H9 (cell line): Measurements from ENCODE around the gene LPAR2. TPM values are rescaled to one million over a fixed set of nuclear protein-coding genes. Genes with fewer than 3 reads are reported as not detected.

Experiments
- DNase-seq: peaks from one replicate; pipeline ENCODE4 v3.0.0-alpha.2; 2017
- H2AFZ ChIP-seq: one replicate; pipeline ENCODE4 v1.6.1; 2013; ENCODE audit warnings: mild to moderate bottlenecking, low read length, control low read depth, moderate library complexity
- H2AK5ac ChIP-seq: 2 replicates; pipeline ENCODE4 v1.6.1; 2013; ENCODE audit warnings: low read length, control low read depth, mixed read lengths; ENCODE audit not compliant: insufficient read length
- H2BK120ac ChIP-seq: one replicate; pipeline ENCODE4 v1.6.1; 2013; ENCODE audit warnings: low read depth, mild to moderate bottlenecking, low read length, control low read depth, inconsistent platforms; ENCODE audit not compliant: poor library complexity, severe bottlenecking
- H2BK12ac ChIP-seq: 2 replicates; pipeline ENCODE4 v1.6.1; 2013; ENCODE audit warnings: low read length, control low read depth, mixed read lengths, low read depth; ENCODE audit not compliant: insufficient read length
- H2BK15ac ChIP-seq: 2 replicates; pipeline ENCODE4 v1.6.1; 2013; ENCODE audit warnings: low read depth, low read length, control low read depth
- H2BK20ac ChIP-seq: one replicate; pipeline ENCODE4 v1.6.1; 2013; ENCODE audit warnings: low read depth, mild to moderate bottlenecking, low read length, control low read depth, inconsistent platforms; ENCODE audit not compliant: poor library complexity, severe bottlenecking
- H2BK5ac ChIP-seq: 2 replicates; pipeline ENCODE4 v1.6.1; 2013; ENCODE audit warnings: low read length, control low read depth, mixed read lengths; ENCODE audit not compliant: insufficient read length
- H3K14ac ChIP-seq: 2 replicates; pipeline ENCODE4 v1.6.1; 2013; ENCODE audit warnings: low read length, control low read depth; ENCODE audit not compliant: insufficient read depth
- H3K18ac ChIP-seq: 2 replicates; pipeline ENCODE4 v1.6.1; 2013; ENCODE audit warnings: low read depth, mild to moderate bottlenecking, mixed read lengths, low read length, control low read depth; ENCODE audit not compliant: insufficient read length
- H3K23ac ChIP-seq: 2 replicates; pipeline ENCODE4 v1.6.1; 2013; ENCODE audit warnings: low read length, control low read depth, mixed read lengths, low read depth; ENCODE audit not compliant: insufficient read length
- H3K23me2 ChIP-seq: 2 replicates; pipeline ENCODE4 v1.6.1; 2013; ENCODE audit warnings: low read depth, mild to moderate bottlenecking, mixed read lengths, low read length, control low read depth; ENCODE audit not compliant: insufficient read length, poor library complexity, severe bottlenecking
- H3K27ac ChIP-seq: 2 replicates; pipeline ENCODE4 v1.5.1; 2013; ENCODE audit warnings: low read length, control low read depth, mixed read lengths, low read depth; ENCODE audit not compliant: insufficient read length
- H3K27me3 ChIP-seq: 2 replicates; pipeline ENCODE4 v1.6.1; 2013; ENCODE audit warnings: low read length, control low read depth, inconsistent platforms; ENCODE audit not compliant: insufficient read depth
- H3K4ac ChIP-seq: 2 replicates; pipeline ENCODE4 v1.6.1; 2013; ENCODE audit warnings: low read depth, mild to moderate bottlenecking, control low read depth, inconsistent platforms, low read length, moderate library complexity
- H3K4me1 ChIP-seq: 2 replicates; pipeline ENCODE4 v1.6.1; 2013; ENCODE audit warnings: low read length, control low read depth, inconsistent platforms; ENCODE audit not compliant: insufficient read depth
- H3K4me2 ChIP-seq: 2 replicates; pipeline ENCODE4 v1.6.1; 2013; ENCODE audit warnings: low read length, control low read depth, mixed read lengths; ENCODE audit not compliant: insufficient read length, insufficient read depth
- H3K56ac ChIP-seq: 2 replicates; pipeline ENCODE4 v1.6.1; 2013; ENCODE audit warnings: low read depth, mild to moderate bottlenecking, mixed read lengths, low read length, control low read depth; ENCODE audit not compliant: insufficient read length
- H3K79me1 ChIP-seq: 2 replicates; pipeline ENCODE4 v1.6.1; 2013; ENCODE audit warnings: low read depth, mild to moderate bottlenecking, moderate library complexity, low read length, control low read depth, inconsistent platforms; ENCODE audit not compliant: insufficient read depth, poor library complexity, severe bottlenecking
- H3K79me2 ChIP-seq: 2 replicates; pipeline ENCODE4 v1.6.1; 2013; ENCODE audit warnings: low read length, control low read depth, inconsistent platforms; ENCODE audit not compliant: insufficient read depth
- H3K9ac ChIP-seq: 2 replicates; pipeline ENCODE4 v1.6.1; 2013; ENCODE audit warnings: low read length, control low read depth, mixed read lengths; ENCODE audit not compliant: insufficient read length; ENCODE audit errors: extremely low read depth
- H3K9me3 ChIP-seq: one replicate; pipeline ENCODE4 v1.6.1; 2013; ENCODE audit warnings: low read depth, low read length, inconsistent platforms; ENCODE audit not compliant: control insufficient read depth
- H3T11ph ChIP-seq: one replicate; pipeline ENCODE4 v1.6.1; 2013; ENCODE audit warnings: mild to moderate bottlenecking, low read length, control low read depth, inconsistent platforms
- H4K20me1 ChIP-seq: one replicate; pipeline ENCODE4 v1.6.1; 2013; ENCODE audit not compliant: control insufficient read depth, insufficient read length, insufficient read depth
- H4K5ac ChIP-seq: 2 replicates; pipeline ENCODE4 v1.6.1; 2013; ENCODE audit warnings: low read depth, mild to moderate bottlenecking, mixed read lengths, low read length, control low read depth; ENCODE audit not compliant: insufficient read length
- H4K8ac ChIP-seq: replicated peaks from 2 replicates; pipeline ENCODE4 v1.6.1; 2013; ENCODE audit warnings: low read length, control low read depth, mixed read lengths, low read depth; ENCODE audit not compliant: insufficient read length
- H4K91ac ChIP-seq: 2 replicates; pipeline ENCODE4 v1.6.1; 2013; ENCODE audit warnings: low read depth, mild to moderate bottlenecking, moderate library complexity, mixed read lengths, low read length, control low read depth; ENCODE audit not compliant: insufficient read length
- H3K27ac Mint-ChIP-seq, 3 experiments: 2 replicates in 2 of 3; 3 replicates in 1 of 3; pipeline ENCODE4 v1.8.0; 2020 to 2021; ENCODE audit warnings: mixed read lengths in 3 of 3, mild to moderate bottlenecking in 1 of 3, moderate library complexity in 1 of 3
- H3K27me3 Mint-ChIP-seq: 2 replicates; pipeline ENCODE4 v1.8.0; 2021; ENCODE audit warnings: low read depth, mild to moderate bottlenecking, moderate library complexity, mixed read lengths
- H3K36me3 Mint-ChIP-seq, 3 experiments: 2 replicates in 2 of 3; 3 replicates in 1 of 3; pipeline ENCODE4 v1.8.0; 2020 to 2021; ENCODE audit warnings: low read depth in 3 of 3, mixed read lengths in 3 of 3; ENCODE audit not compliant: insufficient read depth in 1 of 3
- H3K4me1 Mint-ChIP-seq, 2 experiments: 2 replicates each; pipeline ENCODE4 v1.8.0; 2020; ENCODE audit warnings: mixed read lengths in 2 of 2
- H3K4me3 Mint-ChIP-seq, 2 experiments: 2 replicates in 1 of 2; 3 replicates in 1 of 2; pipeline ENCODE4 v1.8.0; 2020 to 2021; ENCODE audit warnings: mild to moderate bottlenecking in 2 of 2, mixed read lengths in 2 of 2, moderate library complexity in 1 of 2
- H3K9me3 Mint-ChIP-seq, 2 experiments: 2 replicates in 1 of 2; 3 replicates in 1 of 2; pipeline ENCODE4 v1.8.0; 2020; ENCODE audit warnings: mild to moderate bottlenecking in 2 of 2, mixed read lengths in 2 of 2, moderate library complexity in 1 of 2
- CTCF ChIP-seq: fragments of 200-600 bp; sonication (generic); conservative IDR thresholded peaks from 3 replicates; pipeline ENCODE4 v1.8.0; 2021; ENCODE audit warnings: antibody characterized with exemption, mild to moderate bottlenecking
- WGBS: extraction: QIAGEN DNeasy Blood & Tissue Kit; methylation state at CpG from one replicate; pipeline ENCODE4 v1.1.7; 2013; ENCODE audit warnings: missing lambda C conversion rate, low lambda C conversion rate, mixed read lengths; ENCODE audit not compliant: insufficient read length; ENCODE audit errors: extremely low coverage; 5-methylcytosine and 5-hydroxymethylcytosine counted together
- total RNA-seq: library from RNA; stranded (reverse); gene quantifications from 2 replicates; pipeline ENCODE4 v1.2.1, GENCODE V29; 2021

LPAR2 gene
- total RNA-seq, 1 experiment from 2014 or later, result 51.8 TPM

GRCh38 chr19:19582471-19582870, 45.5 kb downstream of the LPAR2 start:
- no CpG with 5 or more reads among the region's 6 CpGs for WGBS
- DNase-seq, result no peak
- no peak overlapping the region for H4K91ac ChIP-seq

More at GRCh38 chr19:19582471-19582870, 45.5 kb downstream of the LPAR2 start:
- Histone ChIP-seq H2BK120ac (no peak overlapping the region), H4K8ac (no peak overlapping the region), H3K4ac (no peak overlapping the region), H3K27ac (no peak overlapping the region), H3K14ac (no peak overlapping the region; the same call in 1 of the 2 replicates), H3K79me1 (no peaks in the 10 kb centered on the region), H3K56ac (no peak overlapping the region), H2AFZ (no peak overlapping the region), H3K4me2 (no peak overlapping the region), H2BK5ac (no peak overlapping the region), H3K9ac (no peak overlapping the region), H3K4me1 (no peaks in the 10 kb centered on the region), H3K23ac (no peak overlapping the region), H3K27me3 (no peaks in the 10 kb centered on the region), H2BK20ac (no peak overlapping the region), H3K18ac (no peak overlapping the region), H3K23me2 (no peaks in the 10 kb centered on the region), H3K9me3 (no peaks in the 10 kb centered on the region), H4K5ac (no peak overlapping the region), H4K20me1 (no peaks in the 10 kb centered on the region), H3T11ph (no peak overlapping the region), H2AK5ac (no peak overlapping the region), H2BK12ac (no peak overlapping the region), H2BK15ac (no peak overlapping the region), H3K79me2 (no peaks in the 10 kb centered on the region)
- no peaks in the 10 kb centered on the region for H3K36me3 Mint-ChIP-seq
- peaks cover 0 to 5% of the 10 kb centered on the region in 2 experiments; a peak in 1 of 4 replicates for H3K4me1 Mint-ChIP-seq
- no peak for TF ChIP-seq CTCF
- no peaks in the 10 kb centered on the region for H3K9me3 Mint-ChIP-seq
- no peak overlapping the region; a peak in 2 of 7 replicates for H3K27ac Mint-ChIP-seq
- H3K27me3 Mint-ChIP-seq, result peaks cover 8% of the 10 kb centered on the region
- no peak overlapping the region for H3K4me3 Mint-ChIP-seq
